SK-N-SH treated with all-trans-retinoic acid at 6 μM for 48 hours (cell line): Measurements from ENCODE around the gene GCNT2.

Experiments
- ATAC-seq: fragments of 200-7000 bp; cut with Tn5 transposase; 3 replicates; pipeline ENCODE4 v1.9.1; 2020; ENCODE audit warnings: mild to moderate bottlenecking, moderate library complexity
- ARNTL ChIP-seq: fragments of 450-650 bp; formaldehyde crosslinking; IDR thresholded peaks from 2 replicates; pipeline ENCODE4 v1.5.0; 2020; ENCODE audit warnings: low read depth, mild to moderate bottlenecking, moderate library complexity, borderline replicate concordance
- BACH2 ChIP-seq: fragments of 250-450 bp; sonication (Bioruptor Pico); IDR thresholded peaks from 2 replicates; pipeline ENCODE4 v1.9.0; 2021; ENCODE audit warnings: mild to moderate bottlenecking, borderline replicate concordance
- CSDC2 ChIP-seq: fragments of 250-450 bp; sonication (Bioruptor Pico); IDR thresholded peaks from 2 replicates; pipeline ENCODE4 v1.5.0; 2020; ENCODE audit warnings: mild to moderate bottlenecking, moderate library complexity
- ESRRG ChIP-seq: fragments of 250-450 bp; sonication (Bioruptor Pico); IDR thresholded peaks from 2 replicates; pipeline ENCODE4 v1.6.1; 2021; ENCODE audit warnings: mild to moderate bottlenecking
- GLIS3 ChIP-seq: fragments of 250-450 bp; sonication (Bioruptor Pico); IDR thresholded peaks from 2 replicates; pipeline ENCODE4 v1.5.0; 2020; ENCODE audit warnings: mild to moderate bottlenecking, moderate library complexity
- ISL1 ChIP-seq: fragments of 250-450 bp; sonication (Bioruptor Pico); IDR thresholded peaks from 2 replicates; pipeline ENCODE4 v2.1.2; 2022; ENCODE audit warnings: mild to moderate bottlenecking, moderate library complexity
- OSR1 ChIP-seq: fragments of 250-450 bp; sonication (Bioruptor Pico); IDR thresholded peaks from 2 replicates; pipeline ENCODE4 v1.8.0; 2022; ENCODE audit warnings: moderate library complexity, mild to moderate bottlenecking, inconsistent platforms
- PPARA ChIP-seq: fragments of 250-450 bp; sonication (Bioruptor Pico); IDR thresholded peaks from 2 replicates; pipeline ENCODE4 v1.5.0; 2020; ENCODE audit warnings: mild to moderate bottlenecking, borderline replicate concordance
- RARB ChIP-seq: fragments of 250-450 bp; sonication (Bioruptor Pico); IDR thresholded peaks from 2 replicates; pipeline ENCODE4 v1.8.0; 2021; ENCODE audit warnings: mild to moderate bottlenecking, moderate library complexity
- SNAI2 ChIP-seq: fragments of 250-450 bp; sonication (Bioruptor Pico); IDR thresholded peaks from 2 replicates; pipeline ENCODE4 v1.5.0; 2020; ENCODE audit warnings: mild to moderate bottlenecking, moderate library complexity
- TCF4 ChIP-seq: fragments of 250-450 bp; sonication (Bioruptor Pico); IDR thresholded peaks from 2 replicates; pipeline ENCODE4 v1.8.0; 2021; ENCODE audit warnings: mild to moderate bottlenecking, moderate library complexity, borderline replicate concordance
- TOX ChIP-seq: fragments of 250-450 bp; sonication (Bioruptor Pico); IDR thresholded peaks from 2 replicates; pipeline ENCODE4 v1.8.0; 2021; ENCODE audit warnings: mild to moderate bottlenecking, moderate library complexity, borderline replicate concordance
- ZC3H10 ChIP-seq: fragments of 250-450 bp; sonication (Bioruptor Pico); IDR thresholded peaks from 2 replicates; pipeline ENCODE4 v1.5.1; 2021; ENCODE audit warnings: mild to moderate bottlenecking, moderate library complexity
- ZFP3 ChIP-seq: fragments of 250-450 bp; sonication (Bioruptor Pico); IDR thresholded peaks from 2 replicates; pipeline ENCODE4 v1.5.0; 2020; ENCODE audit warnings: mild to moderate bottlenecking, moderate library complexity
- ZFP30 ChIP-seq: fragments of 450-650 bp; formaldehyde crosslinking; IDR thresholded peaks from 2 replicates; pipeline ENCODE4 v1.5.0; 2022; ENCODE audit warnings: mild to moderate bottlenecking, moderate library complexity
- ZNF565 ChIP-seq: fragments of 450-650 bp; formaldehyde crosslinking; conservative IDR thresholded peaks from 2 replicates; pipeline ENCODE4 v1.5.0; 2020; ENCODE audit warnings: low read depth, mild to moderate bottlenecking, moderate library complexity
- ZNF70 ChIP-seq: fragments of 450-650 bp; formaldehyde crosslinking; IDR thresholded peaks from 2 replicates; pipeline ENCODE4 v1.5.0; 2020; ENCODE audit warnings: mild to moderate bottlenecking, moderate library complexity
- ZNF8 ChIP-seq: fragments of 450-650 bp; formaldehyde crosslinking; IDR thresholded peaks from 2 replicates; pipeline ENCODE4 v1.5.0; 2020; ENCODE audit warnings: mild to moderate bottlenecking, moderate library complexity
- TF ChIP-seq, protein P1 (sequence below): fragments of 250-450 bp; sonication (Bioruptor Pico); IDR thresholded peaks from 2 replicates; pipeline ENCODE4 v1.5.1; 2021; ENCODE audit warnings: mild to moderate bottlenecking, moderate library complexity
- TF ChIP-seq, protein P2 (sequence below): fragments of 250-450 bp; sonication (Bioruptor Pico); IDR thresholded peaks from 2 replicates; pipeline ENCODE4 v1.8.0; 2021; ENCODE audit warnings: low read depth, mild to moderate bottlenecking, moderate library complexity, borderline replicate concordance
- TF ChIP-seq, protein P3 (sequence below): fragments of 250-450 bp; sonication (Bioruptor Pico); IDR thresholded peaks from 2 replicates; pipeline ENCODE4 v1.5.0; 2020; ENCODE audit warnings: mild to moderate bottlenecking, moderate library complexity
- TF ChIP-seq, protein P4 (sequence below): fragments of 250-450 bp; sonication (Bioruptor Pico); IDR thresholded peaks from 2 replicates; pipeline ENCODE4 v1.8.0; 2020; ENCODE audit warnings: mild to moderate bottlenecking, moderate library complexity, borderline replicate concordance
- TF ChIP-seq, protein P5 (sequence below): fragments of 250-450 bp; sonication (Bioruptor Pico); IDR thresholded peaks from 2 replicates; pipeline ENCODE4 v1.5.1; 2020; ENCODE audit warnings: low read depth, mild to moderate bottlenecking, moderate library complexity

The GCNT2 gene

DNA sequence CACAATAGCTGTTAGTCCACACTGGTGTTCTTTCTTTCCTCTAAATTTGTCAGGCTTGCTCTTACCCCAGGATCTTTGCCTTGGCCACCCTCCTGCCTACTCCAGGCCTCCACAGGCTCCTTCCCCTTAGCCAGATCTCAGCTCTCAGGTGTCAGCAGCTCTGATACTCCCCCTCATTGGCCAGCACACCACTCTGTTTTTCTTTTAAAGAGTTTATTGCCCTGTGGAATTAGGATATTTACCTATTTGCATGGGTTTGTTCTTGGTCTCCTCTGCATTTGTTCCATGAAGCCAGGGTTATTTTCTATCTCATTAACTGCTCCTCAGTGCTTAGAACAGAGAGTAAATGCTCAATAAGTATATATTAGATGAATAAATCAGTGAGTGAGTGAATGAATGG, 36.8 kb downstream of the GCNT2 start:
- TF ChIP-seq ZFP3 (CRISPR knock-in tag), result no peak
- TF ChIP-seq, protein P1, sequence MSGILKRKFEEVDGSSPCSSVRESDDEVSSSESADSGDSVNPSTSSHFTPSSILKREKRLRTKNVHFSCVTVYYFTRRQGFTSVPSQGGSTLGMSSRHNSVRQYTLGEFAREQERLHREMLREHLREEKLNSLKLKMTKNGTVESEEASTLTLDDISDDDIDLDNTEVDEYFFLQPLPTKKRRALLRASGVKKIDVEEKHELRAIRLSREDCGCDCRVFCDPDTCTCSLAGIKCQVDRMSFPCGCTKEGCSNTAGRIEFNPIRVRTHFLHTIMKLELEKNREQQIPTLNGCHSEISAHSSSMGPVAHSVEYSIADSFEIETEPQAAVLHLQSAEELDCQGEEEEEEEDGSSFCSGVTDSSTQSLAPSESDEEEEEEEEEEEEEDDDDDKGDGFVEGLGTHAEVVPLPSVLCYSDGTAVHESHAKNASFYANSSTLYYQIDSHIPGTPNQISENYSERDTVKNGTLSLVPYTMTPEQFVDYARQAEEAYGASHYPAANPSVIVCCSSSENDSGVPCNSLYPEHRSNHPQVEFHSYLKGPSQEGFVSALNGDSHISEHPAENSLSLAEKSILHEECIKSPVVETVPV (CRISPR knock-in tag), result no peak
- no peak for TF ChIP-seq ZFP30
- no peak for TF ChIP-seq ARNTL
- no peak for TF ChIP-seq ZNF70 (CRISPR knock-in tag)
- TF ChIP-seq OSR1 (CRISPR knock-in tag), result no peak
- no peak for ATAC-seq

DNA sequence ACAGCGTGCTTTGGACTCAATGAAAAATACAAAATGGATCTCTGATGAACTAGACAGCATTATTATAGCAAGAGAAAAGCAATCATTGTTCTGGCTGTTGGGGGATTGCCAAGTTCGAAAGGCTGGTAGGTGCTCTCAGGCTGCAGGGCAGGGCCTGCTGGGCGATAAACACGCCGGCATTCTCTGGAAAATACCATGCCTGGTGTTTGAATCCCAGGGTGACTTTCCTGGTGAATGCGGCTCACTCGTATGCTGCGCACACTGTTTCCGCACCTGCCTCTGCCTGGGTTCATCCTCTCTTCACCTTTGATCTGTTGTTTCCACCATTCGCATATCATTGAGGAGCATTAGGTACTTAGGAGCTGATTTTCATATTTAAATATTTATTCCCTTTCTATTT, 37.4 kb downstream of the GCNT2 start:
- ATAC-seq, result no peak
- TF ChIP-seq CSDC2 (CRISPR knock-in tag) (no peak), GLIS3 (no peak), SNAI2 (no peak), ZNF70 (CRISPR knock-in tag) (no peak), BACH2 (CRISPR knock-in tag) (no peak), OSR1 (CRISPR knock-in tag) (no peak), ISL1 (CRISPR knock-in tag) (no peak), ZFP30 (no peak), ZNF565 (CRISPR knock-in tag) (no peak), ESRRG (CRISPR knock-in tag) (no peak)
- TF ChIP-seq, protein P2, sequence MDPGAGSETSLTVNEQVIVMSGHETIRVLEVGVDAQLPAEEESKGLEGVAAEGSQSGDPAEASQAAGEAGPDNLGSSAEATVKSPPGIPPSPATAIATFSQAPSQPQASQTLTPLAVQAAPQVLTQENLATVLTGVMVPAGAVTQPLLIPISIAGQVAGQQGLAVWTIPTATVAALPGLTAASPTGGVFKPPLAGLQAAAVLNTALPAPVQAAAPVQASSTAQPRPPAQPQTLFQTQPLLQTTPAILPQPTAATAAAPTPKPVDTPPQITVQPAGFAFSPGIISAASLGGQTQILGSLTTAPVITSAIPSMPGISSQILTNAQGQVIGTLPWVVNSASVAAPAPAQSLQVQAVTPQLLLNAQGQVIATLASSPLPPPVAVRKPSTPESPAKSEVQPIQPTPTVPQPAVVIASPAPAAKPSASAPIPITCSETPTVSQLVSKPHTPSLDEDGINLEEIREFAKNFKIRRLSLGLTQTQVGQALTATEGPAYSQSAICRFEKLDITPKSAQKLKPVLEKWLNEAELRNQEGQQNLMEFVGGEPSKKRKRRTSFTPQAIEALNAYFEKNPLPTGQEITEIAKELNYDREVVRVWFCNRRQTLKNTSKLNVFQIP (CRISPR knock-in tag), result no peak
- TF ChIP-seq, protein P3, sequence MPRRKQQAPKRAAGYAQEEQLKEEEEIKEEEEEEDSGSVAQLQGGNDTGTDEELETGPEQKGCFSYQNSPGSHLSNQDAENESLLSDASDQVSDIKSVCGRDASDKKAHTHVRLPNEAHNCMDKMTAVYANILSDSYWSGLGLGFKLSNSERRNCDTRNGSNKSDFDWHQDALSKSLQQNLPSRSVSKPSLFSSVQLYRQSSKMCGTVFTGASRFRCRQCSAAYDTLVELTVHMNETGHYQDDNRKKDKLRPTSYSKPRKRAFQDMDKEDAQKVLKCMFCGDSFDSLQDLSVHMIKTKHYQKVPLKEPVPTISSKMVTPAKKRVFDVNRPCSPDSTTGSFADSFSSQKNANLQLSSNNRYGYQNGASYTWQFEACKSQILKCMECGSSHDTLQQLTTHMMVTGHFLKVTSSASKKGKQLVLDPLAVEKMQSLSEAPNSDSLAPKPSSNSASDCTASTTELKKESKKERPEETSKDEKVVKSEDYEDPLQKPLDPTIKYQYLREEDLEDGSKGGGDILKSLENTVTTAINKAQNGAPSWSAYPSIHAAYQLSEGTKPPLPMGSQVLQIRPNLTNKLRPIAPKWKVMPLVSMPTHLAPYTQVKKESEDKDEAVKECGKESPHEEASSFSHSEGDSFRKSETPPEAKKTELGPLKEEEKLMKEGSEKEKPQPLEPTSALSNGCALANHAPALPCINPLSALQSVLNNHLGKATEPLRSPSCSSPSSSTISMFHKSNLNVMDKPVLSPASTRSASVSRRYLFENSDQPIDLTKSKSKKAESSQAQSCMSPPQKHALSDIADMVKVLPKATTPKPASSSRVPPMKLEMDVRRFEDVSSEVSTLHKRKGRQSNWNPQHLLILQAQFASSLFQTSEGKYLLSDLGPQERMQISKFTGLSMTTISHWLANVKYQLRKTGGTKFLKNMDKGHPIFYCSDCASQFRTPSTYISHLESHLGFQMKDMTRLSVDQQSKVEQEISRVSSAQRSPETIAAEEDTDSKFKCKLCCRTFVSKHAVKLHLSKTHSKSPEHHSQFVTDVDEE (CRISPR knock-in tag), result no peak
- TF ChIP-seq, protein P4, sequence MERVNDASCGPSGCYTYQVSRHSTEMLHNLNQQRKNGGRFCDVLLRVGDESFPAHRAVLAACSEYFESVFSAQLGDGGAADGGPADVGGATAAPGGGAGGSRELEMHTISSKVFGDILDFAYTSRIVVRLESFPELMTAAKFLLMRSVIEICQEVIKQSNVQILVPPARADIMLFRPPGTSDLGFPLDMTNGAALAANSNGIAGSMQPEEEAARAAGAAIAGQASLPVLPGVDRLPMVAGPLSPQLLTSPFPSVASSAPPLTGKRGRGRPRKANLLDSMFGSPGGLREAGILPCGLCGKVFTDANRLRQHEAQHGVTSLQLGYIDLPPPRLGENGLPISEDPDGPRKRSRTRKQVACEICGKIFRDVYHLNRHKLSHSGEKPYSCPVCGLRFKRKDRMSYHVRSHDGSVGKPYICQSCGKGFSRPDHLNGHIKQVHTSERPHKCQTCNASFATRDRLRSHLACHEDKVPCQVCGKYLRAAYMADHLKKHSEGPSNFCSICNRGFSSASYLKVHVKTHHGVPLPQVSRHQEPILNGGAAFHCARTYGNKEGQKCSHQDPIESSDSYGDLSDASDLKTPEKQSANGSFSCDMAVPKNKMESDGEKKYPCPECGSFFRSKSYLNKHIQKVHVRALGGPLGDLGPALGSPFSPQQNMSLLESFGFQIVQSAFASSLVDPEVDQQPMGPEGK, result no peak

DNA sequence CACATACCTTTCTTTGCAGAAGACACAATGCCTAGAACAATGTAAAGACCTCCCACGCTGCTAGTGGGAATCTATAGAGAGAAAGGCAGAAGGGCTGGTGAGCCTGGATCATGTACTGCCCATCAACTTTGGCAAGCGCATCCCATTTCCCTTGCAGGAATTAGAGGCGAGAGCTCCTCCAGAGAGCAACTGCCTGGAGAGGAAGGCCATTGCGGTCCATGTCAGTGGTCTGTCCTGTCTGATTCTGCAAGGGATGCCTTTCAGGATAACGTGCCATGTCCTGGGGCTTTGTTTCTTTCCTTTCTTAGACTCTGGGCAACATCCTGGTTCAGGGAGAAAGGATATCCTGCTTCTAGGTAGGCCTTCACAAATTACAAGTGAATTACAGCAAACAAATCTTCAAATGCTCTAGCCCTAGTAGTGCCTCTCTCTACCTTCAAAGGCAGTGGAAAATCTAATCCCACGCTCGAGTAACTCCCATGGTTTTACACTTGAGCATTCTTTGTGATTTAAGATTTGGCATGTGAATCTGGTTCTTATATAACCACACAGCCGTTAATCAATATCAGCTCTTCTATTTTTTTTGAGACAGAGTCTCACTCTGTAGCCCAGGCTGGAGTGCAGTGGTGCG, 38.5 kb downstream of the GCNT2 start:
- no peak for ATAC-seq
- no peak for TF ChIP-seq ZNF565 (CRISPR knock-in tag)
- no peak for TF ChIP-seq TCF4 (CRISPR knock-in tag)
- TF ChIP-seq SNAI2, result no peak
- no peak for TF ChIP-seq RARB (CRISPR knock-in tag)
- no peak for TF ChIP-seq ESRRG (CRISPR knock-in tag)
- TF ChIP-seq GLIS3, result no peak
- no peak for TF ChIP-seq ZC3H10 (CRISPR knock-in tag)
- no peak for TF ChIP-seq BACH2 (CRISPR knock-in tag)
- no peak for TF ChIP-seq ZFP3 (CRISPR knock-in tag)
- TF ChIP-seq PPARA (CRISPR knock-in tag), result no peak
- TF ChIP-seq, protein P5, sequence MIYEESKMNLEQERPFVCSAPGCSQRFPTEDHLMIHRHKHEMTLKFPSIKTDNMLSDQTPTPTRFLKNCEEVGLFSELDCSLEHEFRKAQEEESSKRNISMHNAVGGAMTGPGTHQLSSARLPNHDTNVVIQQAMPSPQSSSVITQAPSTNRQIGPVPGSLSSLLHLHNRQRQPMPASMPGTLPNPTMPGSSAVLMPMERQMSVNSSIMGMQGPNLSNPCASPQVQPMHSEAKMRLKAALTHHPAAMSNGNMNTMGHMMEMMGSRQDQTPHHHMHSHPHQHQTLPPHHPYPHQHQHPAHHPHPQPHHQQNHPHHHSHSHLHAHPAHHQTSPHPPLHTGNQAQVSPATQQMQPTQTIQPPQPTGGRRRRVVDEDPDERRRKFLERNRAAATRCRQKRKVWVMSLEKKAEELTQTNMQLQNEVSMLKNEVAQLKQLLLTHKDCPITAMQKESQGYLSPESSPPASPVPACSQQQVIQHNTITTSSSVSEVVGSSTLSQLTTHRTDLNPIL (CRISPR knock-in tag), result no peak
- TF ChIP-seq ZNF8 (CRISPR knock-in tag), result no peak
- TF ChIP-seq, protein P4, result no peak
- no peak for TF ChIP-seq ZFP30
- no peak for TF ChIP-seq TOX (CRISPR knock-in tag)
- TF ChIP-seq, protein P2 (CRISPR knock-in tag), result no peak
